ENCODE measurements around the gene HTR7. TPM values are rescaled to one million over a fixed set of nuclear protein-coding genes. Genes with fewer than 3 reads are reported as not detected.

The HTR7 gene
- total RNA-seq, 1 donor from 2014 or later = 0.74 TPM

GRCh38 chr10:90751107-90751997 is 106.5 kb downstream of the HTR7 start:
- intact Hi-C loops (cut with DNase I) = no loop called here
- Histone ChIP-seq H3K36me3 (no peaks in the 10 kb centered on the region), H3K9me3 (no peaks in the 10 kb centered on the region), H3K4me3 (no peak overlapping the region), H3K27ac (no peak overlapping the region), H3K27me3 (no peaks in the 10 kb centered on the region), H3K4me1 (no peaks in the 10 kb centered on the region)
- TF ChIP-seq POLR2A (IDR thresholded peaks at IDR 0.05) (no peak), CTCF (IDR thresholded peaks at IDR 0.05) (peak; percentile 16 to 50 (median 48))
- no peak for DNase-seq (ENCODE audit: extremely low spot score in 2 of 2)

DNA sequence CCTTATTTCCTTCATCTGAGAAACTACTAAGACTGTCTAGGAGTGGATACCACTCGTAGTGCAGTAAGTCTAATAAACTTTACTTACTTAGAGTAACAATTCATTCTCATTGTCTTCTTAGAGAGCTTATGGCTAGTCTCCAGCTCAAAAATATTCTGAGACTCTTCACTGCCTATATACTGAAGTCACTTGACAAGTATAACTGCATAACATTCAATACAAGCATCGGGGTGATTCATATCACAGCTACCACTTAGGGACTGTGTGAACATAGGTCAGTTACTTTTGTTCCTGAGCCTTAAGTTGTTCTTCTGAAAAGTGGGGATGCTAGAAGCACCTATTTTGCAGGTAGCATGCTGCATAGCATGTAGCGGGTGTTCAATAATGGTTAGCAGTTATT is 111.0 kb downstream of the HTR7 start:
- Histone ChIP-seq H3K27ac (no peak overlapping the region), H3K27me3 (no peaks in the 10 kb centered on the region), H3K4me3 (no peak overlapping the region), H3K4me1 (no peaks in the 10 kb centered on the region), H3K9me3 (no peaks in the 10 kb centered on the region), H3K36me3 (no peaks in the 10 kb centered on the region)
- TF ChIP-seq POLR2AphosphoS5 (IDR thresholded peaks at IDR 0.05; ENCODE audit: insufficient read depth in 1 of 2, low read depth in 1 of 2) = no peak
- no peak for TF ChIP-seq CTCF (IDR thresholded peaks at IDR 0.05)
- no peak for TF ChIP-seq POLR2A (IDR thresholded peaks at IDR 0.05)
- intact Hi-C loops (cut with DNase I) = no loop called here
- no peak for DNase-seq (ENCODE audit: extremely low spot score in 2 of 2)

DNA sequence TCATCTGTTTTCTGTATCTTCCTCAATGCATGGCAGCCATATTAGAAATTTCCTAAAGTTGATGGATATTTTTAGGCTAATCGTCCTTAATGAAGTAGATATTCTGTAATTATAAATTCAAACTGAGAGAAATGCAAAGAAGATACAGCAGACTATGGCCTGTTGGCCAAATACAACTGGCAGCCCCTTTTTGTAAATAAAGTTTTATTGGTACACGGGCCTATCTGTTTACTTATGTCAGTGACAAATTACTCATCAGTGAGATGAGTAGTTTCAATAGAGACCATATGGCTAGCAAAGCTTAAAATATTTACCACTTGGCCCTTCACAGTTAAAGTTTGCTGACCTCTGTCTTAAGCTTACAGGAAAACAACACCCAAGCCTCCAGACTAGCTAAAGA is 112.3 kb downstream of the HTR7 start:
- H3K27ac ChIP-seq = no peak overlapping the region
- no peak for TF ChIP-seq CTCF (IDR thresholded peaks at IDR 0.05)
- TF ChIP-seq POLR2A (IDR thresholded peaks at IDR 0.05) = no peak
- no peak for TF ChIP-seq POLR2AphosphoS5 (IDR thresholded peaks at IDR 0.05; ENCODE audit: insufficient read depth in 1 of 2, low read depth in 1 of 2)
- no peak for DNase-seq (ENCODE audit: extremely low spot score in 2 of 2)
- intact Hi-C loops (cut with DNase I) = no loop called here
- H3K4me3 ChIP-seq = no peak overlapping the region
- H3K36me3 ChIP-seq = no peaks in the 10 kb centered on the region
- no peaks in the 10 kb centered on the region for H3K27me3 ChIP-seq
- H3K9me3 ChIP-seq = no peaks in the 10 kb centered on the region
- no peaks in the 10 kb centered on the region for H3K4me1 ChIP-seq

GRCh38 chr10:90743291-90743690 is 114.5 kb downstream of the HTR7 start:
- no peak overlapping the region for H3K27ac ChIP-seq
- intact Hi-C loops (cut with DNase I) = no loop called here
- H3K9me3 ChIP-seq = no peaks in the 10 kb centered on the region
- H3K36me3 ChIP-seq = no peaks in the 10 kb centered on the region
- DNase-seq (ENCODE audit: extremely low spot score in 2 of 2) = no peak
- TF ChIP-seq CTCF (IDR thresholded peaks at IDR 0.05) = no peak
- H3K4me1 ChIP-seq = no peaks in the 10 kb centered on the region
- no peak overlapping the region for H3K4me3 ChIP-seq
- H3K27me3 ChIP-seq = no peaks in the 10 kb centered on the region

- Histone ChIP-seq H3K36me3 (no peaks in the 10 kb centered on the region), H3K9me3 (no peaks in the 10 kb centered on the region), H3K27me3 (no peaks in the 10 kb centered on the region), H3K4me1 (no peaks in the 10 kb centered on the region), H3K27ac (no peak overlapping the region), H3K4me3 (no peak overlapping the region)
- peak in 1 of 2 donors; percentile 22 for TF ChIP-seq POLR2AphosphoS5 (IDR thresholded peaks at IDR 0.05; ENCODE audit: insufficient read depth in 1 of 2, low read depth in 1 of 2)
- no peak for TF ChIP-seq POLR2A (IDR thresholded peaks at IDR 0.05)
- DNase-seq (ENCODE audit: extremely low spot score in 2 of 2) = no peak
- intact Hi-C loops (cut with DNase I) = no loop called here
These were observed 115.8 kb downstream of the HTR7 start for GRCh38 chr10:90741926-90742565.
